NCI-H2196 treated with DMSO at 0.1 percent for 48 hours (cell line): ENCODE results near the gene APOM.

Source experiments
- DNase-seq: peaks from one replicate; lab custom pipeline; 2025; ENCODE audit not compliant: unreplicated experiment; lab: John Stamatoyannopoulos, UW

Gene APOM

GRCh38 chr6:31702819-31703716, 47.4 kb downstream of the APOM start, which contains the start of gene ABHD16A:
Gene ABHD16A, minus strand, starts transcription at chr6:31703324. Its CDS starts 43 bp downstream, at chr6:31703281.
- peak; percentile 88 for DNase-seq

- DNase-seq, result no peak
Measured at GRCh38 chr6:31705931-31706330, 50.2 kb downstream of the APOM start.

GRCh38 chr6:31706599-31706998, 50.9 kb downstream of the APOM start, which contains the start of gene LY6G6F:
Gene LY6G6F, plus strand, starts transcription at chr6:31706866. Its CDS starts 41 bp downstream, at chr6:31706907.
- no peak for DNase-seq

- DNase-seq, result no peak
Measured at GRCh38 chr6:31707701-31708100, 52.0 kb downstream of the APOM start.
